CD4-positive, alpha-beta T cell (primary cell): ENCODE data around the gene ADAMTS12. TPM values are rescaled to one million over a fixed set of nuclear protein-coding genes. Genes with fewer than 3 reads are reported as not detected.

Source experiments
- ATAC-seq: fragments of 200-7000 bp; cut with Tn5 transposase; one replicate; pipeline ENCODE4 v1.10.0; 2022; ENCODE audit warnings: mild to moderate bottlenecking; ENCODE audit not compliant: poor library complexity
- CTCF ChIA-PET: fragments of 350-600 bp; sonication (Branson Sonifier 250); formaldehyde crosslinking; loops from one replicate; lab custom pipeline; 2021; ENCODE audit warnings: antibody characterized with exemption, inconsistent platforms; lab: Charles Lee
- POLR2A ChIA-PET: fragments of 350-600 bp; sonication (Branson Sonifier 250); formaldehyde crosslinking; loops from one replicate; lab custom pipeline; 2021; ENCODE audit warnings: antibody characterized with exemption, inconsistent platforms; lab: Charles Lee
- DNase-seq, 14 experiments: peaks; one replicate each; pipeline ENCODE4 v3.0.0-alpha.2; 2013 to 2020; ENCODE audit warnings: mixed read lengths in 2 of 14
- H3K27ac ChIP-seq, 2 donors: one replicate each; pipeline versions ENCODE4 v1.5.1 to v1.7.0; 2013; ENCODE audit warnings: low read length in 2 of 2, low read depth in 1 of 2, mild to moderate bottlenecking in 1 of 2
- H3K27me3 ChIP-seq, 2 experiments: 1 replicate in 1 of 2; 2 replicates in 1 of 2; pipeline versions ENCODE4 v1.6.1 to v1.7.0; 2013; ENCODE audit warnings: low read length in 2 of 2, control low read depth in 1 of 2, mild to moderate bottlenecking in 1 of 2, moderate library complexity in 1 of 2; ENCODE audit not compliant: insufficient read depth in 2 of 2, control insufficient read depth in 1 of 2
- H3K36me3 ChIP-seq: one replicate; pipeline ENCODE4 v1.6.1; 2013; ENCODE audit warnings: low read length, control low read depth; ENCODE audit not compliant: insufficient read depth
- H3K4me1 ChIP-seq: one replicate; pipeline ENCODE4 v1.6.1; 2013; ENCODE audit warnings: low read length, control low read depth; ENCODE audit not compliant: insufficient read depth
- H3K4me3 ChIP-seq: one replicate; pipeline ENCODE4 v1.5.1; 2013; ENCODE audit warnings: mild to moderate bottlenecking, low read length, moderate library complexity
- H3K9me3 ChIP-seq, 2 experiments: 1 replicate in 1 of 2; 2 replicates in 1 of 2; pipeline versions ENCODE4 v1.6.1 to v1.7.0; 2013; ENCODE audit warnings: low read length in 2 of 2, mild to moderate bottlenecking in 2 of 2, control low read depth in 1 of 2, moderate library complexity in 1 of 2; ENCODE audit not compliant: control insufficient read depth in 1 of 2, insufficient read depth in 1 of 2
- H3K27ac Mint-ChIP-seq: one replicate; pipeline ENCODE4 v1.8.0; 2020; ENCODE audit warnings: mixed read lengths
- H3K27me3 Mint-ChIP-seq: one replicate; pipeline ENCODE4 v1.8.0; 2021; ENCODE audit warnings: mixed read lengths
- H3K36me3 Mint-ChIP-seq: one replicate; pipeline ENCODE4 v1.8.0; 2021; ENCODE audit warnings: low read depth, mixed read lengths
- H3K4me1 Mint-ChIP-seq: one replicate; pipeline ENCODE4 v1.8.0; 2021; ENCODE audit warnings: low read depth, mixed read lengths
- H3K4me3 Mint-ChIP-seq: one replicate; pipeline ENCODE4 v1.8.0; 2020; ENCODE audit warnings: mild to moderate bottlenecking, mixed read lengths
- H3K9me3 Mint-ChIP-seq: one replicate; pipeline ENCODE4 v1.8.0; 2020; ENCODE audit warnings: mixed read lengths
- intact Hi-C, 2 experiments: fragments of 100-400 bp; cut with DNase I in 1 of 2; cut with micrococcal nuclease in 1 of 2; formaldehyde crosslinking; loops; one replicate each; pipeline versions ENCODE4 v1.15.1 to v1.9.0; 2023 to 2025; cut with DNase I, micrococcal nuclease
- total RNA-seq, 174 experiments: library from RNA in 2 of 174; stranded (reverse) in 2 of 174; gene quantifications; one replicate each; pipeline ENCODE4 v1.2.3 and lab custom pipeline; 2021 to 2026
- TF ChIP-seq, protein P1 (sequence below): fragments of 200-600 bp; IDR thresholded peaks from one replicate; pipeline ENCODE4 v1.8.0; 2022; ENCODE audit warnings: antibody characterized with exemption, mild to moderate bottlenecking

ADAMTS12 gene
- total RNA-seq, 2 experiments from 2014 or later: 0.06 TPM; not detected in 1

DNA sequence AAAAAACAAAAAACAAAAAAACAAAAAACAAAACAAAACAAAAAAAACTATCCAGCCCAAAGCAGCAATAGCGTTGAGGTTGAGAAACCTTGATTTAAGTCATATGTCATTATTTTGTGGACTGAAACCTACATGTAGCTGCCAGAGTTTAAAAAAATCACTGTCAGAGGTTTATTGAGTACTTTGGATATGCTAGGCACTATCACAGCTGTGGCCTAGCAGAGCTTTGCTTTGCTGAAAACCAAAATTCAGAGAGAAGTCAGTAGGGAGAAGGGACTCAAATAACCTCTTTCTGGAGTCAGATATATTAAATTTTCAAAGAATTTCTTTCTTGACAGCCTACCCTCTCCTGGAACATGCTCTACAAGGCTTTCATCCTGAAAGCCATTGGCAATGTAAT is 299.5 kb downstream of the ADAMTS12 start:
- Histone ChIP-seq H3K4me3 (no peak overlapping the region), H3K27ac (no peak overlapping the region), H3K27me3 (no peaks in the 10 kb centered on the region), H3K4me1 (no peaks in the 10 kb centered on the region), H3K36me3 (no peaks in the 10 kb centered on the region), H3K9me3 (peaks cover 0 to 5% of the 10 kb centered on the region in 2 experiments)
- Mint-ChIP-seq H3K9me3 (no peaks in the 10 kb centered on the region), H3K36me3 (no peaks in the 10 kb centered on the region), H3K27me3 (peaks cover 8% of the 10 kb centered on the region), H3K27ac (no peak overlapping the region), H3K4me1 (no peaks in the 10 kb centered on the region), H3K4me3 (no peak overlapping the region)
- ATAC-seq: no peak
- intact Hi-C loops: loop anchor here in 1 of 2 experiments (10.0 kb wide), 1 partner anchor 157 kb away; no protein-coding TSS in a partner anchor
- DNase-seq: no peak
- ChIA-PET CTCF (no interaction called here), POLR2A (no interaction called here)
- TF ChIP-seq, protein P1, sequence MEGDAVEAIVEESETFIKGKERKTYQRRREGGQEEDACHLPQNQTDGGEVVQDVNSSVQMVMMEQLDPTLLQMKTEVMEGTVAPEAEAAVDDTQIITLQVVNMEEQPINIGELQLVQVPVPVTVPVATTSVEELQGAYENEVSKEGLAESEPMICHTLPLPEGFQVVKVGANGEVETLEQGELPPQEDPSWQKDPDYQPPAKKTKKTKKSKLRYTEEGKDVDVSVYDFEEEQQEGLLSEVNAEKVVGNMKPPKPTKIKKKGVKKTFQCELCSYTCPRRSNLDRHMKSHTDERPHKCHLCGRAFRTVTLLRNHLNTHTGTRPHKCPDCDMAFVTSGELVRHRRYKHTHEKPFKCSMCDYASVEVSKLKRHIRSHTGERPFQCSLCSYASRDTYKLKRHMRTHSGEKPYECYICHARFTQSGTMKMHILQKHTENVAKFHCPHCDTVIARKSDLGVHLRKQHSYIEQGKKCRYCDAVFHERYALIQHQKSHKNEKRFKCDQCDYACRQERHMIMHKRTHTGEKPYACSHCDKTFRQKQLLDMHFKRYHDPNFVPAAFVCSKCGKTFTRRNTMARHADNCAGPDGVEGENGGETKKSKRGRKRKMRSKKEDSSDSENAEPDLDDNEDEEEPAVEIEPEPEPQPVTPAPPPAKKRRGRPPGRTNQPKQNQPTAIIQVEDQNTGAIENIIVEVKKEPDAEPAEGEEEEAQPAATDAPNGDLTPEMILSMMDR: no peak

DNA sequence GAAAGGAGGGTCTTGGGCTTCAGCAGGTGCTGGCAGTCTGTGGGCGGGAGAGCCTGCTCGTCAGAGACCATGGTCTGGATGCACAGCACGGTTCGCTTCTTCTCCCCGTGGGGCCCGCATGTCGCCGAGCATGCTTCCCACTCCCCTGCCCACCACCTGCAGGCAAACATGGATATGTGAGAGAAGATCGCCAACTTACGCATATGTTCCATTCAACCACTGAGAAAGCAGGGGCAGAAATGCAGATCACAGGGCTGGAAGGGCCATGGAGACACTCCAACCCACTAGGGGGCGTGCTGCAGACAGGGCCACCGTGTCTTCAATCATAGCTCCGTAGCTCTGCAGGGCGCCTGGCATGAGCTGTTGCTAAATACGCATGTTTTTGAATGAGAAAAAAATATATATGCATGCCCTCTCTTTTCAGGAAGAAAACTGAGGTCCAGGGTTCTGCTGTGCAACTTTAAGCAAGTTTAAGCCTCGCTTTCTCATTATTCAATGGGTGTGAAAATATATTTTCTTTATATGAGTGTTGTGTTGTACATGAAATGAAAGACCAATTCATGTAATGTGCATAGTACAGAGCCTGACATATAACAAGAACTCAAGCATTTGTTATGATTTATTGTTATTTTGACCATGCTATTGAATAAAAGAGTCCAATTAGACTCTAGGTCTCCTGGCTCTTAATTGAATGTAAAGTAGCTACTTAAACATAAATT is 303.0 kb downstream of the ADAMTS12 start:
- Histone ChIP-seq H3K4me3 (no peak overlapping the region), H3K36me3 (no peaks in the 10 kb centered on the region), H3K27me3 (no peaks in the 10 kb centered on the region), H3K27ac (no peak overlapping the region), H3K9me3 (peaks cover 0 to 5% of the 10 kb centered on the region in 2 experiments), H3K4me1 (no peaks in the 10 kb centered on the region)
- Mint-ChIP-seq H3K27me3 (peaks cover 5% of the 10 kb centered on the region), H3K36me3 (no peaks in the 10 kb centered on the region), H3K4me3 (no peak overlapping the region), H3K27ac (no peak overlapping the region), H3K9me3 (no peaks in the 10 kb centered on the region), H3K4me1 (no peaks in the 10 kb centered on the region)
- DNase-seq (peak in 7 of 14 experiments; percentile 3 to 35 (median 19)), ATAC-seq (no peak)
- POLR2A ChIA-PET: no interaction called here
- CTCF ChIA-PET: interaction anchor here (1.0 kb wide), 1 partner anchor 346 kb away, joined by 3 read pairs; no protein-coding TSS in a partner anchor
- intact Hi-C loops: loop anchor here (5.0 to 10.0 kb wide), 2 partner anchors 343 to 346 kb away; partner anchors contain the start of gene RXFP3 (in 1 of the 2)
- TF ChIP-seq, protein P1: peak; percentile 23

DNA sequence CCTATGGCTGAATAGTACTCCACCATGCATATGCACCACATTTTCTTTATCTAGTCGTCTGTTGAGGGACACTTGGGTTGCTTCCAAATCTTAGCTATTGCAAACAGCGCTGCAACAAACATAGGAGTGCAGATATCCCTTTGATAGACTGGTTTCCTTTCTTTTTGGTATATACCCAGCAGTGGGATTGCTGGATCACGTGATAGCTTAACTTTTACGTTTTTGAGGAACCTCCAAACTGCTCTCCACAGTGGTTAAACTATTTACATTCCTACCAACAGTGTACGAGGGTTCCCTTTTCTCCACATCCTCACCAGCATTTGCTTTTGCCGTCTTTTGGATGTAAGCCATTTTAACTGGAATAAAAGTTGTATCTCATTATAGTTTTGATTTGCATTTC is 308.5 kb downstream of the ADAMTS12 start:
- Mint-ChIP-seq H3K27ac (no peak overlapping the region), H3K9me3 (no peaks in the 10 kb centered on the region), H3K4me3 (no peak overlapping the region), H3K27me3 (no peaks in the 10 kb centered on the region), H3K4me1 (no peaks in the 10 kb centered on the region), H3K36me3 (no peaks in the 10 kb centered on the region)
- POLR2A ChIA-PET: no interaction called here
- Histone ChIP-seq H3K27me3 (no peaks in the 10 kb centered on the region), H3K27ac (no peak overlapping the region), H3K36me3 (no peaks in the 10 kb centered on the region), H3K4me1 (no peaks in the 10 kb centered on the region), H3K4me3 (no peak overlapping the region), H3K9me3 (no peaks in the 10 kb centered on the region)
- CTCF ChIA-PET: no interaction called here
- intact Hi-C loops: loop anchor here in 1 of 2 experiments (10.0 kb wide), 1 partner anchor 351 kb away; the partner anchor contains the start of gene RXFP3
- DNase-seq: no peak
- ATAC-seq: no peak
- TF ChIP-seq, protein P1: no peak
